Stomach (tissue), 19 donors: Measurements from ENCODE around the gene RCN1. TPM values are rescaled to one million over a fixed set of nuclear protein-coding genes. Genes with fewer than 3 reads are reported as not detected.

ENCODE experiments used
- DNase-seq, 2 donors: peaks; one replicate each; pipeline versions ENCODE4 v3.0.0 to v3.0.0-alpha.2; 2013 to 2019
- H3K27ac ChIP-seq, 5 donors: fragments of 200-600 bp in 4 of 5; sonication (generic) in 4 of 5; one replicate each; pipeline ENCODE4 v1.5.1; 2013 to 2019; ENCODE audit warnings: mild to moderate bottlenecking in 1 of 5, moderate library complexity in 1 of 5
- H3K27me3 ChIP-seq, 3 donors: fragments of 200-600 bp; sonication (generic); one replicate each; pipeline ENCODE4 v1.5.1; 2017 to 2019; ENCODE audit warnings: mixed run types in 1 of 3
- H3K36me3 ChIP-seq, 4 donors: fragments of 200-600 bp; sonication (generic); 1 replicate in 3 of 4; 2 replicates in 1 of 4; pipeline ENCODE4 v1.5.1; 2016 to 2019
- H3K4me1 ChIP-seq, 4 donors: fragments of 200-600 bp; sonication (generic); one replicate each; pipeline ENCODE4 v1.5.1; 2016 to 2019
- H3K4me3 ChIP-seq, 4 donors: fragments of 200-600 bp; sonication (generic) in 3 of 4; one replicate each; pipeline ENCODE4 v1.5.1; 2016 to 2019; ENCODE audit warnings: mild to moderate bottlenecking in 1 of 4
- H3K9me3 ChIP-seq, 4 donors: fragments of 200-600 bp; sonication (generic); one replicate each; pipeline ENCODE4 v1.5.1; 2016 to 2019
- EP300 ChIP-seq: sonication (generic); formaldehyde crosslinking; IDR thresholded peaks from one replicate; pipeline ENCODE4 v1.6.1; 2017; ENCODE audit warnings: antibody characterized with exemption
- POLR2A ChIP-seq, 4 donors: fragments of 450-650 bp; IDR thresholded peaks; one replicate each; pipeline ENCODE4 v1.6.1; 2016; ENCODE audit warnings: antibody characterized with exemption in 4 of 4, control low read depth in 2 of 4, mild to moderate bottlenecking in 1 of 4, moderate library complexity in 1 of 4
- POLR2AphosphoS5 ChIP-seq, 3 donors: sonication (generic); formaldehyde crosslinking; IDR thresholded peaks; one replicate each; pipeline ENCODE4 v1.6.1; 2016; ENCODE audit warnings: antibody characterized with exemption in 3 of 3
- WGBS, 5 donors: extraction: QIAGEN DNeasy Blood & Tissue Kit in 3 of 5; methylation state at CpG; one replicate each; pipeline versions ENCODE4 v1.1.5 to v1.1.7; 2013 to 2018; 5-methylcytosine and 5-hydroxymethylcytosine counted together
- intact Hi-C: fragments of 100-400 bp; cut with DNase I; formaldehyde crosslinking; loops from one replicate; pipeline ENCODE4 v1.15.1; 2023; ENCODE audit warnings: low total_unique reads
- long read RNA-seq, 10 donors: transcript quantifications; one replicate each; lab custom pipeline, GENCODE V29; 2026
- polyA plus RNA-seq, 3 donors: library from polyadenylated mRNA; stranded (reverse); fragments of 200-250 nt; gene quantifications; one replicate each; pipeline ENCODE4 v1.2.3, GENCODE V29; 2013
- total RNA-seq, 5 donors: library from RNA; depleted of rRNA; stranded (reverse); fragments of >200 nt; gene quantifications; one replicate each; pipeline versions ENCODE4 v1.1.0 to v1.2.3, GENCODE V29; 2014 to 2016
- TF ChIP-seq, protein P1 (sequence below), 7 experiments: fragments of 450-650 bp in 4 of 7; fragments of 200-600 bp in 3 of 7; sonication (generic) in 3 of 7; IDR thresholded peaks; one replicate each; pipeline ENCODE4 v1.5.1; 2016 to 2019; ENCODE audit warnings: antibody characterized with exemption in 7 of 7, control low read depth in 2 of 7, mild to moderate bottlenecking in 1 of 7
- donor health status: healthy with polysubstance abuse.
- donor health status: Bipolar disorder and iron deficiency.
- donor health status: healthy.

RCN1 gene
- total RNA-seq (10 to 100 TPM in 4 of 5 donors, 1 to 10 TPM in 1; 3.5 to 91.1 (median 44.6) TPM), polyA plus RNA-seq (10 to 100 TPM; 21.8 to 37.8 (median 24.5) TPM)
- long read RNA-seq, donor 1, transcript RCN1-201 (6 exons, 2,572 nt): major isoform, 13 of 18 reads
- long read RNA-seq, donor 1, partial matches to known transcripts: 5 of 18 reads
- long read RNA-seq, donor 1, other reads (novel, unspliced or antisense): 0 of 18 reads
- long read RNA-seq, donor 2, transcript RCN1-201 (6 exons, 2,572 nt): major isoform, 23 of 26 reads
- long read RNA-seq, donor 2, partial matches to known transcripts: 0 of 26 reads
- long read RNA-seq, donor 2, other reads (novel, unspliced or antisense): 0 of 26 reads
- long read RNA-seq, donor 3, transcript RCN1-201 (6 exons, 2,572 nt): major isoform, 14 of 15 reads
- long read RNA-seq, donor 3, partial matches to known transcripts: 0 of 15 reads
- long read RNA-seq, donor 3, other reads (novel, unspliced or antisense): 0 of 15 reads
- long read RNA-seq, donor 4, transcript RCN1-201 (6 exons, 2,572 nt): major isoform, 5 of 5 reads
- long read RNA-seq, donor 4, partial matches to known transcripts: 0 of 5 reads
- long read RNA-seq, donor 4, other reads (novel, unspliced or antisense): 0 of 5 reads
- long read RNA-seq, donor 5, transcript RCN1-201 (6 exons, 2,572 nt): major isoform, 39 of 41 reads
- long read RNA-seq, donor 5, partial matches to known transcripts: 0 of 41 reads
- long read RNA-seq, donor 5, other reads (novel, unspliced or antisense): 0 of 41 reads
- long read RNA-seq, donor 6, transcript RCN1-201 (6 exons, 2,572 nt): major isoform, 54 of 68 reads
- long read RNA-seq, donor 6, partial matches to known transcripts: 12 of 68 reads
- long read RNA-seq, donor 6, other reads (novel, unspliced or antisense): 0 of 68 reads
- long read RNA-seq, donor 7, transcript RCN1-201 (6 exons, 2,572 nt): major isoform, 44 of 46 reads
- long read RNA-seq, donor 7, partial matches to known transcripts: 0 of 46 reads
- long read RNA-seq, donor 7, other reads (novel, unspliced or antisense): 0 of 46 reads
- long read RNA-seq, donor 8, transcript RCN1-201 (6 exons, 2,572 nt): major isoform, 22 of 26 reads
- long read RNA-seq, donor 8, partial matches to known transcripts: 0 of 26 reads
- long read RNA-seq, donor 8, other reads (novel, unspliced or antisense): 0 of 26 reads
- long read RNA-seq, donor 9, transcript RCN1-201 (6 exons, 2,572 nt): major isoform, 28 of 34 reads
- long read RNA-seq, donor 9, partial matches to known transcripts: 0 of 34 reads
- long read RNA-seq, donor 9, other reads (novel, unspliced or antisense): 0 of 34 reads
- long read RNA-seq, donor 10, transcript RCN1-201 (6 exons, 2,572 nt): major isoform, 19 of 21 reads
- long read RNA-seq, donor 10, partial matches to known transcripts: 0 of 21 reads
- long read RNA-seq, donor 10, other reads (novel, unspliced or antisense): 0 of 21 reads

DNA sequence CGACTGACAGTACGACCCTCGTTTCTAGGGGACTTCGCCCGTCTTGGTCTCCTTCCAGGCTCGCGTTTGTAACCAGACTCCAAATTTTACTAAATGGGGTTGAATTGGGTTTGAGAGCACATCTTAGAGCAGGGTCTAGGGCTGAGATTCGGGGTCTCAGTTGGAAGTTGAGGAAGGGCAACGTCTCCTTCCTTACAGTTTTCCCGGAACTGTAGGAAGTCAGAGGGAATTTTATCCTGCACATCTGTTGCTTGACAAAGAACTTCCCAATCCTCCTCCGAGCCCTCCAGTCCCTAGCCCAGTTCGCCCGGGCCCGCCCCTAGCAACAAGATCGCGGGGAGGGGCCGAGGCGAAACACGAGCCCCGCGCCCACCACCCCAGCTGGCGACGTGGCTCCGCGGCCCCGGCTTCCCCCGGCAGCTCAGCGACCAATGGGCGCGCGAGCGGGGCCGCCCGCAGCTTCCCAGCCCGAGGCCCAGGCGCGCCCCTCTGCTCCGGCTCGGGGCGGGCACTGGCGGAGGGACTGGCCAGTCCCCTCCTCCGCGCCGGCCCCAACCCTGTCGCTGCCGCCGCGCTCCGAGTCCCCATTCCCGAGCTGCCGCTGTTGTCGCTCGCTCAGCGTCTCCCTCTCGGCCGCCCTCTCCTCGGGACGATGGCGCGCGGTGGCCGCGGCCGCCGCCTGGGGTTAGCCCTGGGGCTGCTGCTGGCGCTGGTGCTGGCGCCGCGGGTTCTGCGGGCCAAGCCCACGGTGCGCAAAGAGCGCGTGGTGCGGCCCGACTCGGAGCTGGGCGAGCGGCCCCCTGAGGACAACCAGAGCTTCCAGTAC, at the start of gene RCN1:
Gene RCN1, plus strand, starts transcription at position 530 of the 826 bp plus-strand sequence. Its CDS starts 123 bp downstream, at position 653.
- Histone ChIP-seq H3K4me3 (peak within 1 kb of the TSS; percentile 83 to 94 (median 88)), H3K4me1 (peaks cover 23 to 58% (median 36%) of the 10 kb centered on the region in 4 donors), H3K9me3 (no peaks in the 10 kb centered on the region), H3K27me3 (no peaks in the 10 kb centered on the region), H3K36me3 (no peaks in the 10 kb centered on the region), H3K27ac (peak within 1 kb of the TSS; percentile 89 to 94 (median 92))
- intact Hi-C loops: no loop called here
- peak; percentile 46 to 95 for DNase-seq
- WGBS, 5 donors: 3 to 10% (median 4%) methylated on average over 18 to 71 of the region's 79 CpGs
- TF ChIP-seq POLR2A (IDR thresholded peaks at IDR 0.05): no peak
- TF ChIP-seq EP300: no peak
- TF ChIP-seq, protein P1, sequence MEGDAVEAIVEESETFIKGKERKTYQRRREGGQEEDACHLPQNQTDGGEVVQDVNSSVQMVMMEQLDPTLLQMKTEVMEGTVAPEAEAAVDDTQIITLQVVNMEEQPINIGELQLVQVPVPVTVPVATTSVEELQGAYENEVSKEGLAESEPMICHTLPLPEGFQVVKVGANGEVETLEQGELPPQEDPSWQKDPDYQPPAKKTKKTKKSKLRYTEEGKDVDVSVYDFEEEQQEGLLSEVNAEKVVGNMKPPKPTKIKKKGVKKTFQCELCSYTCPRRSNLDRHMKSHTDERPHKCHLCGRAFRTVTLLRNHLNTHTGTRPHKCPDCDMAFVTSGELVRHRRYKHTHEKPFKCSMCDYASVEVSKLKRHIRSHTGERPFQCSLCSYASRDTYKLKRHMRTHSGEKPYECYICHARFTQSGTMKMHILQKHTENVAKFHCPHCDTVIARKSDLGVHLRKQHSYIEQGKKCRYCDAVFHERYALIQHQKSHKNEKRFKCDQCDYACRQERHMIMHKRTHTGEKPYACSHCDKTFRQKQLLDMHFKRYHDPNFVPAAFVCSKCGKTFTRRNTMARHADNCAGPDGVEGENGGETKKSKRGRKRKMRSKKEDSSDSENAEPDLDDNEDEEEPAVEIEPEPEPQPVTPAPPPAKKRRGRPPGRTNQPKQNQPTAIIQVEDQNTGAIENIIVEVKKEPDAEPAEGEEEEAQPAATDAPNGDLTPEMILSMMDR (IDR thresholded peaks at IDR 0.05): no peak
- TF ChIP-seq POLR2AphosphoS5 (IDR thresholded peaks at IDR 0.05): peak; percentile 11 to 60 (median 52)

DNA sequence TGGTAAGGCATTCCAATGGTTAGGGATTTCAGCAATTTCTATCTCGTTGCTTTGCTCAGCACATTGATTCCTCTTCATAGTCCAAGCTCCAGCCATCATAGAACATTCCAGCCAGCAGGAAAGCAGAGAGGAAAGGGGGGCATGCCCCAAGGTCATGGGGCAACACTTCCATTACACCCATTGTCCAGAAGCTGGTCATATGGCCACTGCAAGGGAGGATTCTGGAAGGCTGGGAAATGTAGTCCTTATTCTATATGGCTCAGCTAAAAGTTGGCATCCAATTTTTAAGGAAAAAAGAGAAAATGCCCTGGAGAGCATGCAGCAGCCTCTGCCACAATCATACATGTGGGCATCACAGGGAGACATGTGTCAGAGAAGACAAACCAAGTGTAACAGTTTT, 47.1 kb upstream of the RCN1 start:
- Histone ChIP-seq H3K4me3 (no peak overlapping the region), H3K9me3 (no peaks in the 10 kb centered on the region), H3K27me3 (peaks cover 0 to 20% (median 0%) of the 10 kb centered on the region in 3 donors), H3K27ac (no peak overlapping the region), H3K36me3 (no peaks in the 10 kb centered on the region), H3K4me1 (no peaks in the 10 kb centered on the region)
- no peak for DNase-seq
- 39 to 76% (median 47%) methylated on average over 1 of the region's 1 CpG for WGBS, 5 donors
- TF ChIP-seq, protein P1 (IDR thresholded peaks at IDR 0.05): no peak
- TF ChIP-seq POLR2AphosphoS5 (IDR thresholded peaks at IDR 0.05): no peak
- TF ChIP-seq POLR2A (IDR thresholded peaks at IDR 0.05): no peak
- no peak for TF ChIP-seq EP300
- intact Hi-C loops: no loop called here

DNA sequence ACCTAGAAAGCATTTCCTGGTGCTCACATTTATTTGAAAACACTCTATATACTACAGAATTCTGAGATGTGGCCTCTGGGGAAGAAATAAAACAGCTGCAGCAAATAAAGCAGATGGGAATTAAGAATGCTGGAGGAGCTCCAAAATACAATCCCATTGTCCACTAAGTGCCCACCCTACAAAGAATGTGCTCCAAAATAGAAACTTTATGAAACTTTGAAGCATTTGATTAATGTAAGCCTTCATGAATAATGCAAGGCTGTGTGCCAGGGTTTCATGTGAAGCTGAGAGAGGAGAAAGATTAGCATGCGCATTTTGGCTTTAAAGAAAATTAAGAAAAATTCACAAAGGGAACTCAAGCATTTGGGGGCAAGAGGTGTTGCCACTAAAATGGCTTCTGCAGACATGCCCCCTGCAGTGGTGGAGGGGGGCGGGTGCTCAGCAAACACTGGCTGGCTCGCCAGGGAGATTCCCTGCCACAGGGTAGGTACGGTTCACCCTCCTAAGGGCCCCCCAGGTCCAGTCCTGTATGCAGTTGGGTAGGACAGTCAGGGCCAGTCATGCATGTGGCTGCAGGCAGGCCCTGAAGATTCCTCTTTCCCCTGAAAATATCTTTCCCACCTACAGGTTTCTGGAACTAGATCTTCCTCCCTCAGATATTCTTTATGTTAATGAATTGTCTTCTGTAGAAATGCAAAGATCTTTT, 46.6 kb upstream of the RCN1 start:
- Histone ChIP-seq H3K4me1 (no peaks in the 10 kb centered on the region), H3K9me3 (no peaks in the 10 kb centered on the region), H3K36me3 (no peaks in the 10 kb centered on the region), H3K27ac (no peak overlapping the region), H3K27me3 (peaks cover 0 to 20% (median 0%) of the 10 kb centered on the region in 3 donors), H3K4me3 (no peak overlapping the region)
- intact Hi-C loops: no loop called here
- WGBS, 5 donors: 55 to 68% (median 58%) methylated on average over 3 to 4 of the region's 4 CpGs
- DNase-seq: peak in 1 of 2 donors; percentile 14
- no peak for TF ChIP-seq POLR2AphosphoS5 (IDR thresholded peaks at IDR 0.05)
- no peak for TF ChIP-seq EP300
- TF ChIP-seq POLR2A (IDR thresholded peaks at IDR 0.05): no peak
- TF ChIP-seq, protein P1 (IDR thresholded peaks at IDR 0.05): no peak
